HepG2 (cell line): ENCODE measurements around the gene NELFB. TPM values are rescaled to one million over a fixed set of nuclear protein-coding genes. Genes with fewer than 3 reads are reported as not detected.

Source experiments
- ARNT ChIP-seq: fragments of 450-650 bp; IDR thresholded peaks from 2 replicates; pipeline ENCODE4 v1.6.1; 2017
- CTCF ChIP-seq: sonication (generic); formaldehyde crosslinking; IDR thresholded peaks from 2 replicates; pipeline ENCODE4 v1.5.0; 2020; ENCODE audit warnings: mild to moderate bottlenecking, missing genetic modification reagents, moderate library complexity
- HNRNPLL ChIP-seq: fragments of 200-400 bp; formaldehyde crosslinking; IDR thresholded peaks from 2 replicates; pipeline ENCODE4 v1.6.1; 2017; ENCODE audit warnings: mild to moderate bottlenecking, low read depth, low read length; ENCODE audit not compliant: poor library complexity, severe bottlenecking
- IRF9 ChIP-seq: sonication (generic); formaldehyde crosslinking; IDR thresholded peaks from 2 replicates; pipeline ENCODE4 v1.8.0; 2022; ENCODE audit warnings: missing genetic modification reagents, mild to moderate bottlenecking, borderline replicate concordance
- PHF21A ChIP-seq: sonication (generic); formaldehyde crosslinking; IDR thresholded peaks from 2 replicates; pipeline ENCODE4 v1.5.0; 2020; ENCODE audit warnings: mild to moderate bottlenecking, missing genetic modification reagents
- TFDP1 ChIP-seq: IDR thresholded peaks from 2 replicates; pipeline ENCODE4 v1.6.1; 2016; ENCODE audit warnings: missing compliant biosample characterization, missing genetic modification reagents, borderline replicate concordance
- UBTF ChIP-seq: sonication (generic); formaldehyde crosslinking; IDR thresholded peaks from 2 replicates; pipeline ENCODE4 v1.4.0; 2020; ENCODE audit warnings: mild to moderate bottlenecking, missing genetic modification reagents
- XRCC5 ChIP-seq: fragments of 200-400 bp; formaldehyde crosslinking; optimal IDR thresholded peaks from 2 replicates; pipeline ENCODE3; 2017; ENCODE audit warnings: mild to moderate bottlenecking, low read length
- ZHX2 ChIP-seq, 2 experiments: sonication (generic) in 1 of 2; formaldehyde crosslinking in 1 of 2; IDR thresholded peaks; 2 replicates each; pipeline versions ENCODE4 v1.6.1 to v1.9.0; 2014 to 2022; ENCODE audit warnings: antibody characterized with exemption in 1 of 2, borderline replicate concordance in 1 of 2, inconsistent platforms in 1 of 2, low read depth in 1 of 2, missing genetic modification reagents in 1 of 2
- polyA plus RNA-seq, 8 experiments: library from polyadenylated mRNA; depleted of rRNA in 3 of 8; stranded (reverse) in 7 of 8; unstranded in 1 of 8; fragments of >200 nt; fragmentation: Illumina TruSeq in 4 of 8; extraction: Trizol in 4 of 8; gene quantifications; 2 replicates each; pipeline versions ENCODE4 v1.2.1 to v1.2.3, GENCODE V29; 2011 to 2016; ENCODE audit warnings: low read depth in 4 of 8, missing spikeins in 1 of 8, mixed read lengths in 1 of 8; ENCODE audit not compliant: insufficient read depth in 1 of 8
- total RNA-seq, 5 experiments: library from RNA; depleted of rRNA; stranded (reverse); fragments of >200 nt; fragmentation: Illumina TruSeq; extraction: Trizol; gene quantifications; 2 replicates each; pipeline ENCODE4 v1.2.3, GENCODE V29; 2016; ENCODE audit warnings: low read depth in 1 of 5

Gene NELFB
- total and polyA plus RNA-seq, 2 of the 13 experiments (the other 11 are each of a cell fraction or from before 2014, with no cell fraction given): 26.5 to 45.8 TPM

- 0 out of 2 replicates have a peak, but pooled peaks have one; percentile 36 for TF ChIP-seq TFDP1 (CRISPR knock-in tag)
- TF ChIP-seq ZHX2 (IDR thresholded peaks at IDR 0.05; ENCODE audit: low read depth): no peak
- no peak for TF ChIP-seq ZHX2 (CRISPR knock-in tag; IDR thresholded peaks at IDR 0.05; ENCODE audit: borderline replicate concordance)
- TF ChIP-seq XRCC5: peak; percentile 23
- peak; percentile 31 for TF ChIP-seq HNRNPLL
- TF ChIP-seq IRF9 (CRISPR knock-in tag): 0 out of 2 replicates have a peak, but pooled peaks have one; percentile 31
- peak; percentile 39 for TF ChIP-seq CTCF
- 0 out of 2 replicates have a peak, but pooled peaks have one; percentile 17 for TF ChIP-seq PHF21A
- TF ChIP-seq ARNT: no peak
- TF ChIP-seq UBTF (CRISPR knock-in tag): peak; percentile 21; the same call in 1 of the 2 replicates
Measured at GRCh38 chr9:137305060-137305797, 50.1 kb downstream of the NELFB start (continued).
